NCI-H1092 treated with DMSO at 0.1 percent for 48 hours (cell line): ENCODE results near the gene MOGAT1.
"Not testable (repeated sequence)": the region's sequence is repeated elsewhere in the genome, so short reads cannot be mapped to it uniquely, and the experiment has no call there.

Source experiments
- DNase-seq: peaks from one replicate; lab custom pipeline; 2025; lab: John Stamatoyannopoulos, UW

The MOGAT1 gene

GRCh38 chr2:222743251-222743812, 71.9 kb downstream of the MOGAT1 start:
- no peak for DNase-seq

- DNase-seq, result no peak
Observed at GRCh38 chr2:222745836-222746559, 74.5 kb downstream of the MOGAT1 start.

- no peak for DNase-seq
Observed at GRCh38 chr2:222747526-222748160, 76.2 kb downstream of the MOGAT1 start.

- no peak for DNase-seq
Observed at GRCh38 chr2:222750533-222750932, 79.1 kb downstream of the MOGAT1 start.

- no peak for DNase-seq
Observed at GRCh38 chr2:222751238-222751637, 79.8 kb downstream of the MOGAT1 start.

- no peak for DNase-seq
Observed at GRCh38 chr2:222751821-222752719, 80.6 kb downstream of the MOGAT1 start.

GRCh38 chr2:222752746-222753145, 81.3 kb downstream of the MOGAT1 start:
- no peak for DNase-seq

- peak; percentile 94 for DNase-seq
Observed at GRCh38 chr2:222753251-222753824, 81.9 kb downstream of the MOGAT1 start.

- no peak for DNase-seq
Observed at GRCh38 chr2:222754324-222754930, 83.0 kb downstream of the MOGAT1 start.

GRCh38 chr2:222755593-222755992, 84.1 kb downstream of the MOGAT1 start:
- DNase-seq, result not testable (repeated sequence)

GRCh38 chr2:222756362-222756831, 84.9 kb downstream of the MOGAT1 start:
- DNase-seq, result no peak

- DNase-seq, result no peak
Observed at GRCh38 chr2:222756951-222757650, 85.6 kb downstream of the MOGAT1 start.
